KMS-11 (cell line): ENCODE data around the gene CSAD.
A peak's percentile ranks its signal among the peaks of the same experiment; 100 is the strongest.

Source experiments
- H2AFZ ChIP-seq: fragments of 200-600 bp; sonication (generic); 2 replicates; pipeline ENCODE4 v1.6.1; 2016; ENCODE audit warnings: antibody characterized with exemption, mixed run types, low read depth
- H3K27ac ChIP-seq: fragments of 200-600 bp; sonication (generic); 2 replicates; pipeline ENCODE4 v1.6.1; 2016; ENCODE audit warnings: mild to moderate bottlenecking, mixed run types
- H3K27me3 ChIP-seq: fragments of 200-600 bp; sonication (generic); 2 replicates; pipeline ENCODE4 v1.6.1; 2017; ENCODE audit warnings: mild to moderate bottlenecking, low read depth, mixed run types, moderate library complexity; ENCODE audit not compliant: insufficient read depth
- H3K36me3 ChIP-seq: fragments of 200-600 bp; sonication (generic); 2 replicates; pipeline ENCODE4 v1.6.1; 2017; ENCODE audit warnings: mild to moderate bottlenecking, mixed run types; ENCODE audit not compliant: insufficient read depth
- H3K4me1 ChIP-seq: fragments of 200-600 bp; sonication (generic); 2 replicates; pipeline ENCODE4 v1.6.1; 2016; ENCODE audit warnings: mild to moderate bottlenecking, low read depth, mixed run types; ENCODE audit not compliant: poor library complexity, severe bottlenecking
- H3K4me2 ChIP-seq: fragments of 200-600 bp; sonication (generic); 2 replicates; pipeline ENCODE4 v1.7.0; 2016; ENCODE audit warnings: mild to moderate bottlenecking, mixed run types
- H3K4me3 ChIP-seq: fragments of 200-600 bp; sonication (generic); IDR thresholded peaks from 2 replicates; pipeline ENCODE4 v1.6.1; 2017; ENCODE audit warnings: low read depth, low read length, mixed read lengths; ENCODE audit not compliant: insufficient read depth
- H3K79me2 ChIP-seq: fragments of 200-600 bp; sonication (generic); 2 replicates; pipeline ENCODE4 v1.6.1; 2016; ENCODE audit warnings: low read depth, mixed run types; ENCODE audit not compliant: insufficient read depth
- H3K9ac ChIP-seq: fragments of 200-600 bp; sonication (generic); 2 replicates; pipeline ENCODE4 v1.6.1; 2016; ENCODE audit warnings: mild to moderate bottlenecking, mixed run types
- H4K20me1 ChIP-seq: fragments of 200-600 bp; sonication (generic); 2 replicates; pipeline ENCODE4 v1.6.1; 2016; ENCODE audit warnings: mild to moderate bottlenecking, mixed run types; ENCODE audit not compliant: insufficient read depth
- CTCF ChIP-seq: fragments of 200-600 bp; sonication (generic); conservative IDR thresholded peaks from 2 replicates; pipeline ENCODE4 v1.6.1; 2017; ENCODE audit warnings: low read depth, mild to moderate bottlenecking, antibody characterized with exemption, low read length, moderate library complexity, mixed read lengths

The CSAD gene

GRCh38 chr12:53180220-53180930 is at the start of gene CSAD, which contains the start of gene ZNF740:
TSS of gene CSAD (minus strand) at chr12:53180925. CDS start at chr12:53173470, 7,455 bp downstream.
TSS of gene ZNF740 (plus strand) at chr12:53180722. CDS start at chr12:53181984, 1,262 bp downstream.
- peak within 1 kb of the TSS; percentile 78 for H2AFZ ChIP-seq
- no peak; the same call in 1 of the 2 replicates for TF ChIP-seq CTCF
- peak within 1 kb of the TSS; percentile 80 for H3K4me2 ChIP-seq
- no peaks in the 10 kb centered on the region for H3K27me3 ChIP-seq
- no peaks in the 10 kb centered on the region for H4K20me1 ChIP-seq
- peak within 1 kb of the TSS; percentile 96 for H3K4me3 ChIP-seq
- no peaks in the 10 kb centered on the region for H3K36me3 ChIP-seq
- H3K4me1 ChIP-seq = peaks cover 63% of the 10 kb centered on the region
- peaks cover 42% of the 10 kb centered on the region for H3K79me2 ChIP-seq
- H3K9ac ChIP-seq = peak within 1 kb of the TSS; percentile 62
- peak within 1 kb of the TSS; percentile 79 for H3K27ac ChIP-seq

GRCh38 chr12:53230108-53230845 is 49.6 kb upstream of the CSAD start:
- no peak overlapping the region for H3K9ac ChIP-seq
- no peak for TF ChIP-seq CTCF
- peaks cover 39% of the 10 kb centered on the region for H3K4me1 ChIP-seq
- H3K27ac ChIP-seq = no peak overlapping the region
- no peaks in the 10 kb centered on the region for H4K20me1 ChIP-seq
- no peaks in the 10 kb centered on the region for H3K27me3 ChIP-seq
- peaks cover 10% of the 10 kb centered on the region; the same call in 1 of the 2 replicates for H3K79me2 ChIP-seq
- H2AFZ ChIP-seq = no peak overlapping the region
- H3K4me3 ChIP-seq = no peak overlapping the region
- no peaks in the 10 kb centered on the region for H3K36me3 ChIP-seq
- H3K4me2 ChIP-seq = no peak overlapping the region

GRCh38 chr12:53229454-53229853 is 48.7 kb upstream of the CSAD start:
- Histone ChIP-seq H3K9ac (no peak overlapping the region), H3K36me3 (no peaks in the 10 kb centered on the region), H3K27ac (no peak overlapping the region), H2AFZ (no peak overlapping the region), H3K27me3 (no peaks in the 10 kb centered on the region), H3K4me1 (peaks cover 43% of the 10 kb centered on the region), H3K79me2 (peaks cover 10% of the 10 kb centered on the region; the same call in 1 of the 2 replicates), H3K4me3 (no peak overlapping the region), H3K4me2 (no peak overlapping the region), H4K20me1 (no peaks in the 10 kb centered on the region)
- no peak for TF ChIP-seq CTCF

GRCh38 chr12:53227836-53228235 is 47.1 kb upstream of the CSAD start:
- Histone ChIP-seq H3K9ac (no peak overlapping the region), H3K27me3 (no peaks in the 10 kb centered on the region), H3K4me1 (peaks cover 41% of the 10 kb centered on the region), H3K4me3 (no peak overlapping the region), H2AFZ (no peak overlapping the region), H4K20me1 (no peaks in the 10 kb centered on the region), H3K79me2 (peaks cover 10% of the 10 kb centered on the region; the same call in 1 of the 2 replicates), H3K27ac (no peak overlapping the region), H3K36me3 (no peaks in the 10 kb centered on the region), H3K4me2 (no peak overlapping the region)
- TF ChIP-seq CTCF = no peak
